GM12873 (cell line): ENCODE data around the gene TRPC3.

Experiments
- TF ChIP-seq, protein P1 (sequence below): IDR thresholded peaks from 2 replicates; pipeline ENCODE4 v1.5.1; 2012; ENCODE audit warnings: low read depth, mild to moderate bottlenecking, moderate library complexity, low read length, control low read depth; ENCODE audit not compliant: insufficient read depth; ENCODE audit errors: missing control alignments

The TRPC3 gene

DNA sequence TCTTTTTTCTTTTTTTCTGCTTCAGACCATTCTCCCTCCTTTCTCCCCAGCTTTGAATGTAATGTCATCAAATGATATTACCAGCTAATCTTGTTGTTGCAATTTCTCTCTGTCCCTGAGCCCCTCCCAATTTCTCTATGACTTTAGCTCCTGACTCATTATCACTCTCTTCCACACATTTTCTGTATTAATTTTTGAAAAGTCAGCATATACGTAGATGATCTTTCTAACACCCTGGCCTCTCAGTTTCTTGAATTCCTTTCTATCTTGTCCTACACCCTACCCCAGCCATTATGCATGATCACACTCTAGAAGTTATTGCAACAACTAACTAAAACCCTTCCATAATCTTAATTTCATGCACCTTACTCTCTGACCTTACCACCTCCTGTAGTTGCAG is 13.1 kb upstream of the TRPC3 start:
- TF ChIP-seq, protein P1, sequence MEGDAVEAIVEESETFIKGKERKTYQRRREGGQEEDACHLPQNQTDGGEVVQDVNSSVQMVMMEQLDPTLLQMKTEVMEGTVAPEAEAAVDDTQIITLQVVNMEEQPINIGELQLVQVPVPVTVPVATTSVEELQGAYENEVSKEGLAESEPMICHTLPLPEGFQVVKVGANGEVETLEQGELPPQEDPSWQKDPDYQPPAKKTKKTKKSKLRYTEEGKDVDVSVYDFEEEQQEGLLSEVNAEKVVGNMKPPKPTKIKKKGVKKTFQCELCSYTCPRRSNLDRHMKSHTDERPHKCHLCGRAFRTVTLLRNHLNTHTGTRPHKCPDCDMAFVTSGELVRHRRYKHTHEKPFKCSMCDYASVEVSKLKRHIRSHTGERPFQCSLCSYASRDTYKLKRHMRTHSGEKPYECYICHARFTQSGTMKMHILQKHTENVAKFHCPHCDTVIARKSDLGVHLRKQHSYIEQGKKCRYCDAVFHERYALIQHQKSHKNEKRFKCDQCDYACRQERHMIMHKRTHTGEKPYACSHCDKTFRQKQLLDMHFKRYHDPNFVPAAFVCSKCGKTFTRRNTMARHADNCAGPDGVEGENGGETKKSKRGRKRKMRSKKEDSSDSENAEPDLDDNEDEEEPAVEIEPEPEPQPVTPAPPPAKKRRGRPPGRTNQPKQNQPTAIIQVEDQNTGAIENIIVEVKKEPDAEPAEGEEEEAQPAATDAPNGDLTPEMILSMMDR, result no peak

DNA sequence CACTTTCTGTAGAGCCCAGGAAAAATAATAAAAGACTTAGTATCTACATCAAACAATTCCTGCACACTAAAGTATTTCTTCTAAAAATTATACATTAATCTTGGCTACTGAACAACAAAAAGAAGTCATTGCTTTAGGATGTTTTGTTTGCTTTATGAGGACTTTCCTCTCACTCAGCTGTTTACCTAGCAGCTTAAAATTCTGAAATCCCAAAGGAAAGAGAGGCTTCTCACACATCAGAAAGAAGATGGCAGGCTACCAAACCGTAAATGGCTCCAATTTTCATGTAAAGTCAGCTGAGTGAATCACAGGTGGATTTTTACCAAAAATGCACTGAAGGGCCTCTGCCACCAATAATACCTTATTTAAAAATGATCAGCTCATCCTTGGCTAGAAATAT is 9.0 kb upstream of the TRPC3 start:
- TF ChIP-seq, protein P1, result no peak

DNA sequence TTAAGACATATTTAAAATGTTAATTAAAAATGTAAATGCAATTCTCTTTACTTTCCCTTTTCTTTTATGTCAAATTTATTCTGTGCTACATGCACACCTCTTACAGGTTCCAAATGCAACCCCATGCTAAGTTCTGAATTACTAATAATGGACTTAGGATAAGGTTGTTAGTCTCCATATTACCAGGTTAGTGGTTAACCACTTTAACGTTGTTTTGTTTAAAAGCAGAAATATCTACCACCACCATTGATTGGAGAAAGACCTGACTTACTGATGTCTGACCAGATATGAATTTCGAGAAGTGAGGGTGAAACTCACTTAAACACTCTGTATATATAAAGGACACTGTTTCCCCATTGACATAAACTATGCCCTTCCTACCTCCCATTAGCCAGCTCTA is 6.9 kb upstream of the TRPC3 start:
- TF ChIP-seq, protein P1, result no peak

DNA sequence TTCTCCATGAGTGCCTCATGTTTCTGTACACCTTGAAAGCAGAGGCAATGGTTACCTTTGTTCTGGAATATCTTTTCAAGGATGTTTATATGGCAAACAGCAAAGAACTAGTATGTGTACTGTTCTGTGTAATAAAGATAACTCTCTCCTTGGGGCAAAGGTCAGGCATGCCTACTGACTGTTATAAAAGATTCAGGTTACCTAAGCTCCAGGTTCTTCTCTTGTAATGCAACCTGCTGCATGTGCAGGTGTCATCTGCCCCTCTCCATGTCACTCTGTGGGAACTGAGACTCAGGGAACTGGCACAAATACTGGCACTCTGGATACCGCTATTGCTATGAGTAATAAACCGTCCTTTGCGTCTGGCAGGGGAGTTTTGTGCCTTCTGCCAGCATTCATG is 5.4 kb upstream of the TRPC3 start:
- TF ChIP-seq, protein P1, result no peak

DNA sequence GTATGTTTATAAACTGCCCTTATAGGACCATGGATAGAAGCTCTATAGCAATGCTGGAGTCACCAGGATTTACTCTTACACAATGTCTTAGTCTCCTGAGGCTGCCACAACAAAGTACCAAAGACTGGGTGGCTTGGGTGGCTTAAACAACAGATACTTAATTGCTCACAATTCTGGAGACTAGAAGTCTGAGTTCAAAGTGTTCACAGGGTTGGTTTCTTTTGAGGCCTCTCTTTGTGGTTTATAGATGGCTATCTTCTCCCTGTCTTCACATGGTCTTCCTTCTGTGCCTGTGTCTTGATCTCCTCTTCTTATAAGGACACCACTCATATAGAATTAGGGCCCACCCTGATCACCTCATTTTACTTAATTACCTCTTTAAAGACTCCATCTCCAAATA is 2.0 kb upstream of the TRPC3 start:
- TF ChIP-seq, protein P1, result no peak

DNA sequence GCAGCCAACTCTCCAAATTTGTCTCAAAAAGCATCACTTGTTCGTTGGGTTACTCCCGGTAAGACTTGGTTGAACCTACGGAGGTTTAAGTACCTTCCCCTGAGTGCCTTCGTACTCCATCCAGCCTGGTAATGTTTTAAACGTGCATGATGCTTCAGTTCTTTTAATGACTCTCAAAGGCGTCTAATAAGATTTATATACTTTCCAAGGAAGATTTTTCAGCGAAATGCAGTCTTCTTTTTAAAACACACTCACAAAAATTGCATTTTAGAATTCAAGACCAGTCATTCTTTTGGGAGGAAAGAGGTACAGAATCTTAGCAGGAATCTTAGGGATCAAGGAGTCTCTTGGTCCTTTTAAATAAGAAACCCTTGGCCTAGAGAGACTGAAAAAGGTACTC is 430 bp upstream of the TRPC3 start:
- TF ChIP-seq, protein P1, result no peak

DNA sequence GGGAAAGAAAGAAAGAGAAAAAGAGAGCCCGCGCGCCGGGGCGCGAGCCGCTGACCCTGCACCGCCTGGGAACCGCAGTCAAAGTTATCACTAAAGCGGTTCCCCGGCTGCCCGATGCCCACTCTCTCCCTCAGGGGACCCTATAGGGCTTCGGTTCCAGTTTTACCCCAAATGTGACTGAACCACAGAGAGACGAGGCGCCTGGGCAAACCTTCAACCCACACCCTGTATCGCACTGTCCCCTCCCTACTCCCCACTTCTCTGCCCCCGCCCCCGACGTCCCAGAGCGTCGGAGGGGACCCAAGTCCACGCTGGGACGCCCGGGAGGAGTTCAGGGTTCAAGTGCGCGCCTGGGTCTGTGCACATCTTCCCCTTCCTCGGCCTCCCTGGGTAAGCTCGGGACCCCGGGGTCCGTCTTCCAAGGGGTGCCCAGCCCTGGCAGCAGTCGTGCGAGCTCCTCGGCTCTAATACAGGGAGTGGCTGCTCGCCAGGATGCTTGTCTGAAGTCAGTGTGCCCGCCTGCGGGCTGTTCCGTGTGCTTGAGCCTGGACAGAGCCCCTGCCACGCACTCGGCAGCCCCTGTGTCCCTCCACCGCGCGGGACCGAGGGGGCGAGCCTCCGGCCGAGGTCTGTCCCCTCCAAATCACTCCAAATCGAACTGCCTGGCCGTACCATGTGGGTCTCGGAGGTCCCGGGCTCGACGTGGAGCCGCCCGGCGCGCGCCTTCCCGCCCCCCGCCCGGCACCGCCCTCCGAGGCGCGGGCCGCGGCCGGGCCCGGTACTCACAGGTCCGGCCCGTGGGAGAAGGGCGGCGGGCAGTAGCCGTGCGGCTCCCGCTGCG is 960 bp downstream of the TRPC3 start:
- TF ChIP-seq, protein P1, result no peak
